IMR-90 (cell line): ENCODE data around the gene RRP1B. TPM values are rescaled to one million over a fixed set of nuclear protein-coding genes. Genes with fewer than 3 reads are reported as not detected.

Source experiments
- ATAC-seq: fragments of 200-7000 bp; cut with Tn5 transposase; 2 replicates; pipeline ENCODE4 v1.9.1; 2020; ENCODE audit warnings: low read depth, mild to moderate bottlenecking, moderate library complexity
- BruUV-seq: library from RNA; stranded (reverse); fragments of 400-500 nt; replicated peaks from 2 replicates; lab custom pipeline; 2021; lab: Mats Ljungman, UMichigan
- CTCF ChIA-PET: fragments of 300-600 bp; formaldehyde crosslinking; extraction: SDS; loops from one replicate; lab custom pipeline; 2021; ENCODE audit warnings: antibody characterized with exemption; lab: Yijun Ruan, JAX
- POLR2A ChIA-PET: fragments of 300-600 bp; sonication (Branson Sonifier 250); formaldehyde crosslinking; loops from one replicate; lab custom pipeline; 2022; ENCODE audit warnings: antibody characterized with exemption; ENCODE audit not compliant: unreplicated experiment; lab: Charles Lee
- DNase-seq: peaks from one replicate; pipeline ENCODE4 v3.0.0; 2013
- H2AFZ ChIP-seq: replicated peaks from 2 replicates; pipeline ENCODE3; 2013; ENCODE audit warnings: low read length, mild to moderate bottlenecking; ENCODE audit not compliant: poor library complexity
- H2AK5ac ChIP-seq: 2 replicates; pipeline ENCODE4 v1.6.1; 2013; ENCODE audit warnings: low read depth, low read length, inconsistent platforms
- H2AK9ac ChIP-seq: replicated peaks from 2 replicates; pipeline ENCODE3; 2013; ENCODE audit warnings: mild to moderate bottlenecking, low read depth, low read length, moderate library complexity; ENCODE audit not compliant: poor library complexity
- H2BK120ac ChIP-seq: 2 replicates; pipeline ENCODE4 v1.6.1; 2013; ENCODE audit warnings: low read depth, low read length, inconsistent platforms
- H2BK15ac ChIP-seq: 3 replicates; pipeline ENCODE4 v1.6.1; 2013; ENCODE audit warnings: low read depth, low read length, inconsistent platforms
- H2BK20ac ChIP-seq: 2 replicates; pipeline ENCODE4 v1.6.1; 2013; ENCODE audit warnings: low read depth, mild to moderate bottlenecking, inconsistent platforms, low read length, moderate library complexity
- H2BK5ac ChIP-seq: 2 replicates; pipeline ENCODE4 v1.6.1; 2013; ENCODE audit warnings: mild to moderate bottlenecking, low read depth, low read length, inconsistent platforms; ENCODE audit not compliant: poor library complexity, severe bottlenecking
- H3K14ac ChIP-seq: replicated peaks from 2 replicates; pipeline ENCODE4 v1.6.1; 2013; ENCODE audit warnings: low read depth, low read length, inconsistent platforms
- H3K18ac ChIP-seq: 2 replicates; pipeline ENCODE4 v1.6.1; 2013; ENCODE audit warnings: low read depth, low read length, control low read depth
- H3K23ac ChIP-seq: 2 replicates; pipeline ENCODE4 v1.6.1; 2013; ENCODE audit warnings: low read depth, low read length, inconsistent platforms
- H3K27ac ChIP-seq: 2 replicates; pipeline ENCODE4 v1.5.1; 2013; ENCODE audit warnings: mild to moderate bottlenecking, control low read depth, low read length; ENCODE audit not compliant: insufficient read depth
- H3K27me3 ChIP-seq: 2 replicates; pipeline ENCODE4 v1.6.1; 2013; ENCODE audit warnings: low read length; ENCODE audit not compliant: control insufficient read depth, insufficient read depth
- H3K36me3 ChIP-seq: 2 replicates; pipeline ENCODE4 v1.6.1; 2013; ENCODE audit warnings: low read length, mixed read lengths; ENCODE audit not compliant: control insufficient read depth, insufficient read depth
- H3K4ac ChIP-seq: 2 replicates; pipeline ENCODE4 v1.6.1; 2013; ENCODE audit warnings: low read depth, low read length, inconsistent platforms
- H3K4me1 ChIP-seq: 2 replicates; pipeline ENCODE4 v1.6.1; 2013; ENCODE audit warnings: low read length, mixed read lengths; ENCODE audit not compliant: control insufficient read depth, insufficient read depth
- H3K4me2 ChIP-seq: 2 replicates; pipeline ENCODE4 v1.6.1; 2013; ENCODE audit warnings: low read depth, mild to moderate bottlenecking, control low read depth, low read length, moderate library complexity
- H3K4me3 ChIP-seq: 2 replicates; pipeline ENCODE4 v1.5.1; 2013; ENCODE audit warnings: low read depth, mild to moderate bottlenecking, control low read depth, low read length, moderate library complexity; ENCODE audit not compliant: insufficient read depth
- H3K56ac ChIP-seq: 2 replicates; pipeline ENCODE4 v1.6.1; 2013; ENCODE audit warnings: low read length, inconsistent platforms; ENCODE audit not compliant: insufficient read depth; ENCODE audit errors: extremely low read depth
- H3K79me1 ChIP-seq, 2 experiments: 2 replicates each; pipeline ENCODE4 v1.6.1; 2013; ENCODE audit warnings: low read length in 2 of 2, inconsistent platforms in 1 of 2, low read depth in 1 of 2
- H3K9ac ChIP-seq: 2 replicates; pipeline ENCODE4 v1.6.1; 2013; ENCODE audit warnings: low read depth, low read length, control low read depth
- H3K9me1 ChIP-seq: 2 replicates; pipeline ENCODE4 v1.6.1; 2013; ENCODE audit warnings: low read length, inconsistent platforms; ENCODE audit not compliant: insufficient read depth
- H3K9me3 ChIP-seq: 2 replicates; pipeline ENCODE4 v1.6.1; 2013; ENCODE audit warnings: low read length; ENCODE audit not compliant: control insufficient read depth, insufficient read depth
- H4K20me1 ChIP-seq: 2 replicates; pipeline ENCODE4 v1.6.1; 2013; ENCODE audit warnings: low read length, inconsistent platforms; ENCODE audit not compliant: insufficient read depth
- H4K5ac ChIP-seq: 2 replicates; pipeline ENCODE4 v1.6.1; 2013; ENCODE audit warnings: mild to moderate bottlenecking, low read depth, low read length, control low read depth
- H4K8ac ChIP-seq, 2 experiments: 2 replicates each; pipeline ENCODE4 v1.6.1; 2013; ENCODE audit warnings: low read depth in 2 of 2, low read length in 2 of 2, control low read depth in 1 of 2, inconsistent platforms in 1 of 2
- H4K91ac ChIP-seq: 2 replicates; pipeline ENCODE4 v1.6.1; 2013; ENCODE audit warnings: low read depth, low read length, inconsistent platforms; ENCODE audit not compliant: insufficient read depth
- BHLHE40 ChIP-seq: fragments of 150-350 bp; IDR thresholded peaks from 2 replicates; pipeline ENCODE4 v1.6.1; 2016; ENCODE audit warnings: mild to moderate bottlenecking, low read depth, low read length
- CEBPB ChIP-seq: IDR thresholded peaks from 2 replicates; pipeline ENCODE4 v1.6.1; 2012; ENCODE audit warnings: low read depth, low read length, improper control_type of control experiment
- CHD1 ChIP-seq: IDR thresholded peaks from 2 replicates; pipeline ENCODE4 v1.6.1; 2012; ENCODE audit warnings: low read depth, low read length, improper control_type of control experiment
- FOS ChIP-seq: fragments of 150-350 bp; IDR thresholded peaks from 2 replicates; pipeline ENCODE4 v1.6.1; 2016; ENCODE audit warnings: low read depth, low read length
- MAFK ChIP-seq: IDR thresholded peaks from 2 replicates; pipeline ENCODE4 v1.6.1; 2012; ENCODE audit warnings: low read depth, low read length, improper control_type of control experiment
- MAZ ChIP-seq: IDR thresholded peaks from 2 replicates; pipeline ENCODE4 v1.6.1; 2012; ENCODE audit warnings: low read depth, mild to moderate bottlenecking, low read length, improper control_type of control experiment, moderate library complexity, borderline replicate concordance
- MXI1 ChIP-seq: IDR thresholded peaks from 2 replicates; pipeline ENCODE4 v1.6.1; 2012; ENCODE audit warnings: low read depth, mild to moderate bottlenecking, low read length, moderate library complexity, borderline replicate concordance
- NFE2L2 ChIP-seq: fragments of 150-350 bp; IDR thresholded peaks from 2 replicates; pipeline ENCODE4 v1.6.1; 2016; ENCODE audit warnings: low read depth, mild to moderate bottlenecking, low read length
- POLR2A ChIP-seq: IDR thresholded peaks from 2 replicates; pipeline ENCODE4 v1.6.1; 2012; ENCODE audit warnings: mild to moderate bottlenecking, low read depth, low read length
- RAD21 ChIP-seq: IDR thresholded peaks from 2 replicates; pipeline ENCODE4 v1.6.1; 2012; ENCODE audit warnings: low read length, improper control_type of control experiment
- RCOR1 ChIP-seq: IDR thresholded peaks from 2 replicates; pipeline ENCODE4 v1.6.1; 2012; ENCODE audit warnings: mild to moderate bottlenecking, low read length, improper control_type of control experiment; ENCODE audit not compliant: insufficient replicate concordance
- SMC3 ChIP-seq: fragments of 150-350 bp; IDR thresholded peaks from 2 replicates; pipeline ENCODE4 v1.6.1; 2016; ENCODE audit warnings: low read depth, mild to moderate bottlenecking, antibody characterized with exemption, low read length, moderate library complexity
- WGBS, 2 experiments: methylation state at CpG; one replicate each; pipeline versions ENCODE4 v1.1.5 to v1.1.7; 2013; ENCODE audit warnings: missing lambda C conversion rate in 2 of 2; ENCODE audit not compliant: insufficient read length in 1 of 2; ENCODE audit errors: extremely low coverage in 2 of 2; 5-methylcytosine and 5-hydroxymethylcytosine counted together
- dilution Hi-C: fragments of 300-500 bp; cut with HindIII; formaldehyde crosslinking; loops from one replicate; pipeline ENCODE4 v1.14.3; 2018; ENCODE audit warnings: low sequenced_read_pairs; ENCODE audit not compliant: unreplicated experiment
- in situ Hi-C: fragments of 300-500 bp; cut with MboI; formaldehyde crosslinking; loops from 3 replicates; pipeline ENCODE4 v1.14.3; 2019; ENCODE audit warnings: low sequenced_read_pairs, inconsistent platforms, mixed read lengths
- intact Hi-C: fragments of 100-400 bp; cut with micrococcal nuclease; formaldehyde crosslinking; loops from 2 replicates; pipeline ENCODE4 v1.10.0; 2022
- polyA plus RNA-seq, 3 experiments: library from polyadenylated mRNA; depleted of rRNA; stranded (reverse); fragments of >200 nt; gene quantifications; 2 replicates each; pipeline ENCODE4 v1.2.3, GENCODE V29; 2012; ENCODE audit warnings: low replicate concordance in 1 of 3
- total RNA-seq: library from RNA; depleted of rRNA; stranded (reverse); fragments of >200 nt; gene quantifications from 2 replicates; pipeline ENCODE4 v1.2.3, GENCODE V29; 2012
- TF ChIP-seq, protein P1 (sequence below): conservative IDR thresholded peaks from 2 replicates; pipeline ENCODE4 v1.5.1; 2012; ENCODE audit warnings: mild to moderate bottlenecking, low read depth, low read length, improper control_type of control experiment
- TF ChIP-seq, protein P2 (sequence below): fragments of 150-350 bp; IDR thresholded peaks from 2 replicates; pipeline ENCODE4 v1.6.1; 2017; ENCODE audit warnings: mild to moderate bottlenecking, antibody characterized with exemption, low read length, low read depth
- TF ChIP-seq, protein P3 (sequence below): fragments of 150-350 bp; IDR thresholded peaks from 2 replicates; pipeline ENCODE4 v1.6.1; 2016; ENCODE audit warnings: low read depth, mild to moderate bottlenecking, low read length, moderate library complexity, borderline replicate concordance

The RRP1B gene
- total and polyA plus RNA-seq, 2 of the 4 experiments (the other 2 are of a cell fraction) = 11.1 to 16.1 TPM

DNA sequence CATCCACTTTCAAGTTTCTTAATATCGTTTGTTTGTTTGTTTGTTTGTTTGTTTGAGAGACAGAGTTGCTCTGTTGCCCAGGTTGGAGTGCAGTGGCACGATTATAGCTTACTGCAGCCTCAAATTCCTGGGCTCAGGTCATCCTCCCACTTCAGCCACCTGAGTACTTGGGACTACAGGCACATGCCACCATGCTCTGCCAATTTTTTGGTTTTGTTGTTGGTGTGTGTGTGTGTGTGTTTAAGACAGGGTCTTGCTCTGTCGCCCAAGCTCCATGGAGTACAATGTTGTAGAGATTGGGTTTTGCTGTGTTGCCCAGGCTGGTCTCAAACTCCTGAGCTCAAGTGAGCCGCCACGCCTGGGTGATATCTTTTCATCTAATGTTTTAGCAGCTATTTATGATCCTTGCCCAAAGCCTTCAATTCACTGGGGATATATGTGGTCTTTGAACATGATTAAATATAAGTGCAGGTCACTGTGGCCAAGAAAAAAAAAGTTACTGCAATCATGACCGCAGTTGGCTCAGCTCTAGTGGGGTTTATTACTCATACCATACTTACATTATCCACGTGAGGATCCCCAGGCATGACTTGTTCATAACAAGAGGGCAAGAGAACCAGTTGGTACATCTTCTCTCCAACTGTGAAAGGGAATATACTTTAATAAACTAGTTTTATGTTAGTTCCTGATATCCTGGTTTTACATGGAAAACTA is 8.0 kb downstream of the RRP1B start:
- intact Hi-C loops (loop anchor here (10.0 kb wide), 1 partner anchor 57 kb away; no protein-coding TSS in a partner anchor), in situ Hi-C loops (no loop called here), dilution Hi-C loops (no loop called here)
- ATAC-seq = peak; percentile 62; the same call in 1 of the 2 replicates
- Histone ChIP-seq H2AK5ac (no peak overlapping the region), H4K91ac (no peak overlapping the region), H2BK20ac (no peak overlapping the region), H4K8ac (no peak overlapping the region), H3K9me1 (peaks cover 7% of the 10 kb centered on the region), H3K9ac (no peak overlapping the region), H4K20me1 (peaks cover 24% of the 10 kb centered on the region), H2AFZ (no peak overlapping the region), H3K4me3 (no peak overlapping the region), H3K23ac (no peak overlapping the region), H2AK9ac (no peak overlapping the region), H3K9me3 (no peaks in the 10 kb centered on the region), H3K79me1 (peaks cover 49 to 61% of the 10 kb centered on the region in 2 experiments), H3K4me2 (no peak overlapping the region), H3K4me1 (no peaks in the 10 kb centered on the region), H2BK5ac (no peak overlapping the region), H3K4ac (no peak overlapping the region), H4K5ac (no peak overlapping the region), H3K36me3 (peaks cover 21% of the 10 kb centered on the region), H3K27me3 (no peaks in the 10 kb centered on the region), H3K18ac (no peak overlapping the region), H2BK15ac (no peak overlapping the region), H3K14ac (no peak overlapping the region), H2BK120ac (no peak overlapping the region), H3K56ac (no peak overlapping the region), H3K27ac (no peak overlapping the region)
- POLR2A ChIA-PET = no interaction called here
- WGBS, 2 experiments = no CpG with 5 or more reads among the region's 7 CpGs
- CTCF ChIA-PET = no interaction called here
- DNase-seq = peak; percentile 81
- no TSS peak for BruUV-seq
- TF ChIP-seq FOS (no peak), RAD21 (no peak), SMC3 (no peak), NFE2L2 (no peak), MXI1 (no peak), RCOR1 (no peak), CHD1 (no peak), BHLHE40 (peak; percentile 74), CEBPB (peak; percentile 20; the same call in 1 of the 2 replicates), POLR2A (no peak), MAZ (no peak), MAFK (no peak)
- TF ChIP-seq, protein P1, sequence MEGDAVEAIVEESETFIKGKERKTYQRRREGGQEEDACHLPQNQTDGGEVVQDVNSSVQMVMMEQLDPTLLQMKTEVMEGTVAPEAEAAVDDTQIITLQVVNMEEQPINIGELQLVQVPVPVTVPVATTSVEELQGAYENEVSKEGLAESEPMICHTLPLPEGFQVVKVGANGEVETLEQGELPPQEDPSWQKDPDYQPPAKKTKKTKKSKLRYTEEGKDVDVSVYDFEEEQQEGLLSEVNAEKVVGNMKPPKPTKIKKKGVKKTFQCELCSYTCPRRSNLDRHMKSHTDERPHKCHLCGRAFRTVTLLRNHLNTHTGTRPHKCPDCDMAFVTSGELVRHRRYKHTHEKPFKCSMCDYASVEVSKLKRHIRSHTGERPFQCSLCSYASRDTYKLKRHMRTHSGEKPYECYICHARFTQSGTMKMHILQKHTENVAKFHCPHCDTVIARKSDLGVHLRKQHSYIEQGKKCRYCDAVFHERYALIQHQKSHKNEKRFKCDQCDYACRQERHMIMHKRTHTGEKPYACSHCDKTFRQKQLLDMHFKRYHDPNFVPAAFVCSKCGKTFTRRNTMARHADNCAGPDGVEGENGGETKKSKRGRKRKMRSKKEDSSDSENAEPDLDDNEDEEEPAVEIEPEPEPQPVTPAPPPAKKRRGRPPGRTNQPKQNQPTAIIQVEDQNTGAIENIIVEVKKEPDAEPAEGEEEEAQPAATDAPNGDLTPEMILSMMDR = no peak
- TF ChIP-seq, protein P2, sequence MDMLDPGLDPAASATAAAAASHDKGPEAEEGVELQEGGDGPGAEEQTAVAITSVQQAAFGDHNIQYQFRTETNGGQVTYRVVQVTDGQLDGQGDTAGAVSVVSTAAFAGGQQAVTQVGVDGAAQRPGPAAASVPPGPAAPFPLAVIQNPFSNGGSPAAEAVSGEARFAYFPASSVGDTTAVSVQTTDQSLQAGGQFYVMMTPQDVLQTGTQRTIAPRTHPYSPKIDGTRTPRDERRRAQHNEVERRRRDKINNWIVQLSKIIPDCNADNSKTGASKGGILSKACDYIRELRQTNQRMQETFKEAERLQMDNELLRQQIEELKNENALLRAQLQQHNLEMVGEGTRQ = peak; percentile 23; the same call in 1 of the 2 replicates
- TF ChIP-seq, protein P3, sequence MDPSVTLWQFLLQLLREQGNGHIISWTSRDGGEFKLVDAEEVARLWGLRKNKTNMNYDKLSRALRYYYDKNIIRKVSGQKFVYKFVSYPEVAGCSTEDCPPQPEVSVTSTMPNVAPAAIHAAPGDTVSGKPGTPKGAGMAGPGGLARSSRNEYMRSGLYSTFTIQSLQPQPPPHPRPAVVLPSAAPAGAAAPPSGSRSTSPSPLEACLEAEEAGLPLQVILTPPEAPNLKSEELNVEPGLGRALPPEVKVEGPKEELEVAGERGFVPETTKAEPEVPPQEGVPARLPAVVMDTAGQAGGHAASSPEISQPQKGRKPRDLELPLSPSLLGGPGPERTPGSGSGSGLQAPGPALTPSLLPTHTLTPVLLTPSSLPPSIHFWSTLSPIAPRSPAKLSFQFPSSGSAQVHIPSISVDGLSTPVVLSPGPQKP = no peak
